Medulla oblongata (tissue), 1 donor: Measurements from ENCODE around the gene CACNB4.
"Not testable (repeated sequence)": the region's sequence is repeated elsewhere in the genome, so short reads cannot be mapped to it uniquely, and the experiment has no call there.

ENCODE experiments used
- DNase-seq: peaks from one replicate; pipeline ENCODE4 v3.0.0-alpha.2; 2015; ENCODE audit errors: extremely low spot score

The CACNB4 gene

DNA sequence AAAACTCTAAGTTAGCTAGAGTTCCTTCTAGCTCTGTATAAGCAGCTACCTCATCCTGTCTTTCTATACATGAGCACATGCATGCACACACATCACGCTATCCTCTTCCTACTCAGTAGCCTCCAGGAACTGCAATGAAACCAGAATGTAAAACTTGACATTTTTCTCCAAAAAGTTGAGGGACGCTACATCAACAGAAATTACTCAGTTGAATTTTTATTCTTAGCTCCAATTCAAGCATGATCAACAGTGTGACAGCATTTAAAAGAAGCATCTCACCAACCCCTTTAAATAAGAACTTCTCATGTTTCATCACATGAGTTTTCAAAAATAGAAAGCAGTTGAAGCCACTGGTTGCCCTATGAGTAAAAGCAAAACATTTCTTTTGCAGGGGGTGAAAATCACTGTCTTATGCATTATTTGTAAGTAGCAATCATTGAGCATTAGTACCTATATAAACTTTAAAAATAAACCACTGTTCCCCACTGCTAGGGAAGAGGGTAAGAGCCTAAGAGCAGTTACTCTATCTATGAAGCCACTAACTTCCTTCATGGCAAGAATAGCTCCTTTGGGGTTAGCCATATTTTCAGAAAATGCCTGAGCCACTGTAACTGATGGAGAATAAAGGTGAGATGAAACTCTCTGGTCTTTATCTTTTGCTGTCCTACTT is 192.7 kb downstream of the CACNB4 start:
- DNase-seq: peak; percentile 46

DNA sequence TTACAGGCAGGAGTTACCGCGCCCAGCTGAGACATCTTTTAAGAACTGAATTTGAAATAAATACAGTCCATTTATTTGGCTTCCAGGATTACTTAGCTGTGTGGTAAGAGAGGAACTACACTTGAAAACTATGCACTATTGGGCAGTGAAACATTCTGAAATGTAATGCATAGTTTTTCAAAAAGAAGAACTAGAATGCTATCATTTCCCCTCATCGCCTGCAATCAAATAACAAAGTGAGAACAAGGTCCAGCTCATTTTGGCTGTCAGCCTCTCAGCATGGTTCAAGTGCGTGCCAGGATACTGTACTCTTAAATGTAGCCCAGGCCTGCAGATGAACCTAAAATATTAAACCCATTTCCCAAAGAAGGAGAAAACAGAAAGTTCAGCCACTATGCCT is 194.0 kb downstream of the CACNB4 start:
- DNase-seq: peak; percentile 69

DNA sequence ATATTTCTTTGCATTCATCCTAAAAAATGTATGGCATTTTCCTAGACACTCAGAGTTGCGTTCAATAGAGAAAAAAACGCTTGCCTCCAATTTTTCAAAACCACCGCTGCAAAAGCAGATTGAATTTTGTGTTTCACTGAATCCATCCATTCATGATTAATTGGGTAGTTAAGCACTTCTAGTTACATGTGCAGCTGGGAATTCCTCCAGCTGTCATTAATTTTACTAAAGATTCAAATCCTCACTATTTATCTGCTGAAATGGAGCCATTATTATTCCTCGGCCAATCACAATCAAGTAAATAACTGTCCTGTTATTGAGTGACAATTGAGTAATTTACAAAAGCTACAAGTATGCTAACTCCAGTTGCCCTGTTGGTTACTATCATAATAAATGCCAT is 194.8 kb downstream of the CACNB4 start:
- no peak for DNase-seq

DNA sequence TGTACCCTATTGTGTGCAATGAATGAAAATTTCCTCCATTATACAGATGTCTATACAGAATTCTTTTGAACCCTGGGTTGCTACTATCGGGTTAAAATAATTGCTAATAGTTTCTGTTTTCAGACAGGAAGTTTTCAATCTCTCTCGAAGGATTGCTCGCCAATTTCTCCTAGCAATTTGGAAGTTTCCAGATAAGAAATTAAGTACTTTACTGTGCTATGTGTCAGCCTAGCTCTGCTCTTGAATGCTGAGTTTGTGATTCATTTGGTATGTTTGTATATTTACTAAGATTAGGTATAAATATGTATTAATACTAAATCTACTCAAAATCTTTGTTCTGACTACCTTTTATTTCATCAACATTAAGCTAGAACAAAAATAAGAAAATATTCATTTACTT is 196.0 kb downstream of the CACNB4 start:
- DNase-seq: no peak

DNA sequence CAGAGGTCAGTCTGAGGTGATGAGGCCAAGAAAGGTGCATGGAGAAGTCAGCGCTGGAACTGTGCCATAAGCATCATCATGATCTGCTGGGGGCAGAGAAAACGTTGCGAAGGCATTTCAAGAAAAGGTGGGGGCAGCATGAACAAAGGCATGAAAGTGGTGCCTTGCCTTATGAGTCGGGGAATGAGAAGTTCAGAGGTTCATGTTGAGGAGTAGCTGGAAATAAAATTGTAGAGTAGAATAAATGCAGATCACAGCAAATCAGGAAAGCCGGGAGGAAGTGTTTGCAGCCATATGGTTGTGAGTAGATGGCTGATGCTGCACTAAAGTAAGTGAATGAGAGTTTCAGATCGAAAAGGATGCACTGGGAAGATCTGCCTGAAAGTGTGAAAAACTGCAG is 198.5 kb downstream of the CACNB4 start:
- no peak for DNase-seq

DNA sequence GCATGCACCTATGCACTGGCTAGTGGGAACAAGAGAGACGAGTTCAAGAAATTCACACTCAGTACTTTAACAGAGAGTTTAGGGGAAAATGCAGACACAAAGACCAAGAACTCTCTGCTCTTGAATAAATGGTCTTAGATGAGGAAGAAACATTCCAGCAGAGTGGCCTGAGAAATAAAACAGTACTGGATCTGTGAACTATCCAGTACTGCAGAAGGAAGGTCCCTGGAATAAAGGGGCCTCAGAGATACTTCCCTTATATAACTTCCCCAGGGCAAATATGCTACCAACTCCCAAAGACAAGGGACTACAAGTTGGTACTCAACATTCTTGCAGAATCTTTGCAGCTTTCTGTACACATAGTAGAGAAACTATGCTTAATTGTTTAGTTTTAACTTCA is 199.7 kb downstream of the CACNB4 start:
- DNase-seq: no peak

DNA sequence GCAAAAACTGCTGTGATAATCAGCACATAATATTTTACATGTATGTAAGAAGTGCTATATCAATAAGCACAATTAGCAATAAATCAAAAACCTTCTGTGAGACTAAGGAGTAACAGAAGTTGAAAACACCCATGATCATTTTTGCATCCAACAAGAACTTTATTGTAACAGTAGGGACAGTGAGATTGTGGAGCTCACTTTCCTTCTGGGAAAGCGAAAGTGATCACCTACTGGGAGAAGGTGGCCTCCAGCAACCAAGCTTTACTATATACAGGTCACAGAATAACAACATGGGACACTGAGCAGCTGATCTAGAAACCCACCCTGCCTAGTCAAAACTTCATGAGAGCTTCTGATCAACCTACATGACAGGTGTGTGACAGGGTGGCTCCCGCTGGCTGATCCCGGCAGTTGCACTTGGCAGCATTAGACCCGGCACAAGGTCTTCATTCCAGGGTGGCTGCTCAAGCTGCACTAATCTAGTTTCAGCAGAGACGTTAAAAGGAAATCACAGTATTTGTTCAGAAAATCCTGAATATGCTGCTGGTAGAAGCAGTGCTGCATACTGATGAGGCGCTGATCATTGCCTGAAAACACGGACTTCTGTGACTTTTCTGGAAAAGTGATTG is 207.2 kb downstream of the CACNB4 start:
- no peak for DNase-seq

DNA sequence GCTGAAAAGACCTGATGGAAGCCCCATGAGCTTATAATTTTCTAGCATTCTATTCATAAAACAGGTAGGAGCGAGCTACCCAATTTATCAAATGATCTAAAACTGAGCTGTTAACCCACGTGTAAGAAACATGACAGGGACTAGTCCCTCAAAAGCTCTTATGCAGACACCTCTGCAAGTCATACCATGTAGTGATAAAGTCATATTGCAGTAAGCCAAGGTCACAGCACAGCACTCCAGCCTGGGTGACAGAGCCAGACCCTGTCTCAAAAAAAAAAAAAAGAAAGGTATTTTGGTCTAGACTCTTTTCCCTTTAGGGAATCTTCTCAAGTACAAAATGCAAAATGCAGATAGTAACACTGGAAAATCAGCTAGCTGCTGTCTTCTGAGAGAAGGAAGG is 211.7 kb downstream of the CACNB4 start:
- no peak for DNase-seq

DNA sequence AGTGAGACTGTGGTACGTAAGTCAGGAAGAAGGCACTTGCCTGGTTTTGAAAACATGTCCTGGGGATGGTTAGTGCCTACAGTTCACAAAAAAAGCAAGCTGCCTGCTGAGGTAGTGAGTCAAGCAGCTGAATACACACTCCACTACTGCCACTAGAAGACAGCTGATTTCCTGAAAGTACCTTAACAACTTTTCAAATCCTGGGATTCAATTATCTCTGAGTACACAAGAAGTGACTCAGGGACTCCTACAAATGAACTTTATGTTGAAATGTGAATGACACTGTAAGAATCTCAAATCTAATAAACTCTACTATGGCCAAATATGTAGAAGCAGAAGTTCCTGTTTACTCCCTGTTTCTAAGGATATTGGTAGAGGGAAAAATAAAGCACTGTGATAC is 212.6 kb downstream of the CACNB4 start:
- no peak for DNase-seq

DNA sequence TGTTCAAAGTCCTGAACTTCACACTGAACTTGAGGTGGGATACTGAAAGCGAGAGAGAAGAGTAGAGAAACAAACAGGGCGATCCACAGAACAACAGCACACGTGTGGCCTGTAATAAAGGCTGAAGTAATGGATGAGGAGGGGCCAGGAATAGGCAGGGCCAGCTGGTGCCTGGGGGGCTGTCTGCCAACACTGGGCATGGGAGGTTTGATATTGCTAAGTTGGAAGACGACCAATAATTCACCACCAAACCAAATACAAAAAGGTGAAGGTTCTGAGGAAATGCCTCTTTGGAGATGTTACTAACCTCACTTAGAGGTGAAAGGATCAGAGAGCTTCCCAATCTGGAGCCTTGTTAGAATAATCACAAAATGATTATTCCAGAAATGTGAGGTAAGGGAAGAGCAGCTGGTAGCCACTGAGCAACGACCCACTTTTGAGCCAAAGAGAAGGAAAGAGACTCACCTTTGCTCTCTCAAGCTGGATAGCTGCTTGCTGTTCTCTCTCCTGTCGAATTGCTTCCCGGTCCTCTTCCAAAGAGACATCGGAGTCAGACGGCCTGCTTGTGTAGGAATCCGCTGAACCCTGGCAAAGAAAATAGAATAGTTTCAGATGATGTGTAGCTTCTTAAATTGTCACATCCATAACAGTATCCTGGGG is 215.9 kb downstream of the CACNB4 start:
- no peak for DNase-seq

DNA sequence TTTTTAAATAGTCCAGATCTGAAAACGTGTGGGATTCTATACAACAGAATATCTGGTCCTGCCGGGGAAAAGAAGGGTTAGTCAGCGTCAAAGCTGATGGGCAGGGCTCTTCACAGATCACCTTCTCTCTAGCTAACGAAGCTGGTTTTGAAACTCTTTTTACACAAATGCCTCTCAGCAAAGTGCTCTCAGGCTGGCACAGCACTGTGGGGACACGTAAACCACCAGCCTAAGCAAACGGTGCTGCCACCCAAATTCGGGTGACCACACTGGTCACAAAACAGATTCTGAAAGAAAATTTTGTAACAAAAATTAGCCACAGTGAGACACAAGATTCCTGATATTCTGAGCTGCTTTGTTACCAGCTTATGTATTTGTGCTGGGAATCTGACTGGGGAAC is 217.5 kb downstream of the CACNB4 start:
- DNase-seq: no peak

DNA sequence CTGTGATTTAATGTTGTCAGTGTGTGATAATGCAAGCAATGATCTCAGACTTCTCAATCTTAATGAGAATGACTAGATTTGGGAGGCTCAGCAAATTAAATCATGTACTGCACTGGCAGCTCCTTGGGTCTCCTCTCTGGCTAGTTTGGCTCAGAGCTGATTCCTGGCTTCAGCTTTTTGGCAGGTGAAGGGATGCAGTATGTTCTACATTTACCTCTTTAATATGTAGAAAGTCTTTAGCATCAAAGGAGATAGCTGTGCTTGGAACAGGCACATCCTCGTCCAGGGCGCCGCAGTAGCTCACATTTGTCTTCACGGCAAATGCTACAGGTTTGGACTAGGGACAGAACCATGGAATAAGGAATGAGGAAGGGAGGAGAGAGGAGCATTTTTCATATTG is 218.3 kb downstream of the CACNB4 start:
- no peak for DNase-seq

DNA sequence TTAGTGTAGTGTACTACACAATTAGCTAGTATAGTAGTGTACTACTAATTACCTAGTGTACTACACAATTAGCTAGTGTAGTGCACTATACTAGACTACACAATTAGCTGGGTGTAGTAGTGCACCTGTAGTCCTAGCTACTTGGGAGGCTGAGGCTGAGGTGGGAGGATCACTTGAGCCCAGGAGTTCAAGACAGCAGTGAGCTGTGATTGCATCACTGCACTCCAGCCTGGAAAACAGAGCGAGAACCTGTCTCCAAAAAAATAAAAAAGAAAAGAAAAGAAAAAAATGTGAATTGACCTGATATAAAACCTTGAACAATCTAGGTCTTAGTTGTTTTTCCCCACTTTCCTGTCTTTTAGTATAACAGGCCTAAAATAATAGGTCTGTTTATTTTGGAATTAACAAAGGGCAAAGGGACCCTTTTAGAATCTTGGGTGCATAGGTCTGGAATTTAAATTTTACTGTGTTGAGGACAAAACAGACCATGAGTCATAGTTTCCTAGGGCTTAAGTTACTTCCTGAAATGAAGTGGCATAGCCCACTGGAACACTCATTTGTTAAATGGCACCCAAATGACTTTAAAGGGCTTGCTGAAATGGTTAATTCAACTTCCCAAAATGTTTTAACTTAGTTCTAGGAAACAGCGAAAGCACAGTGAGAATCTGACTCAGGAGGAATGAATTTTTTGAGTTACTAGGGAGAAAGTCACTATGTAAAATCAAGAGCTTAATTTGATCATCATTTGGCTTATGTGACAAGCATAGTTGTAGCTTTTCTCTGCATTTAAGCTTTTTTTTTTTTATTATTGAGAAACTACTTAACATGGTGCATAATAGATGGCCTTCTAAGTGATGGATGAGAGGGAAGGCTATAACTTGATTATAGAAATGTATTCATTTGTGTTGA is 219.9 kb downstream of the CACNB4 start:
- peak; percentile 44 for DNase-seq

DNA sequence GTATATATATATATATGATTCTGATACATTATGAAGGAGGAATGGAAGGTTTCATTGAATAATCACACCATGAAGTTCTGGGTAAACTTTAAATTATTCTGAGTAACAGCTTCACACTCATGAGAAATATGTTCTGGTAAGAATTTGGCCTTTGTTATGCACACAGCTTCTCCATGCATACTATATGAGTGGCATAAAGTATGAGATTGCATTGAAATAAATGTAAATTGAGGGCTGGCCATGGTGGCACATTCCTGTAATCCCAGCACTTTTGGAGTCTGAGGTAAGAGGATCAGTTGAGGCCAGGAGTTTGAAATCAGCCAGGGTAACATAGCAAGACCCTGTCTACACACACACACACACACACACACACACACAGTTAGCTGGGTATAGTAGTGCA is 220.6 kb downstream of the CACNB4 start:
- no peak for DNase-seq

DNA sequence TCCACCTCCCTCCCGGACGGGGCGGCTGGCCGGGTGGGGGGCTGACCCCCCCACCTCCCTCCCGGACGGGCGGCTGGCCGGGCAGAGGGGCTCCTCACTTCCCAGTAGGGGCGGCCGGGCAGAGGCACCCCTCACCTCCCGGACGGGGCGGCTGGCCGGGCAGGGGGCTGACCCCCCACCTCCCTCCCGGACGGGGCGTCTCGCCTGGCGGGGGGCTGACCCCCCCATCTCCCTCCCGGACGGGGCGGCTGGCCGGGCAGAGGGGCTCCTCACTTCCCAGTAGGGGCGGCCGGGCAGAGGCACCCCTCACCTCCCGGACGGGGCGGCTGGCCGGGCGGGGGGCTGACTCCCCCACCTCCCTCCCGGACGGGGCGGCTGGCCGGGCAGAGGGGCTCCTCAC is 223.2 kb downstream of the CACNB4 start:
- DNase-seq: not testable (repeated sequence)

DNA sequence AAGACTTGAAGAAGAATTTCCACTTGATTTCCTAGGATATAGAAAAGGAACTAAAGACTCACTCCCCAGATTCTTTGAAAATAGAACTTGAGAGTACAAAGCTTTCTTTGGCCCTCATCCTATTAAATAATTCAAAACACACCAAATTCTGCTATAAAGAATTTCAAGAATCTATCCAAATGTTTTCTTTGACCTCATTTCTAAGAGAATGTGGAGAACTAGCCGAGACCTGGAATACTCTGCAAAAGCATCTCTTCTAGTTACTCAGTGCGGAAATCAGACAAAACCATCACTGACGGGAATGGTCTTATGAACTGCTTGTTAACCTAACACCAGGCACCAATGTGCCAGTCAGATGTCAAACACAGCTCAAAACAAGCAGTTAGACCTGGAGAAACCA is 226.4 kb downstream of the CACNB4 start:
- no peak for DNase-seq

DNA sequence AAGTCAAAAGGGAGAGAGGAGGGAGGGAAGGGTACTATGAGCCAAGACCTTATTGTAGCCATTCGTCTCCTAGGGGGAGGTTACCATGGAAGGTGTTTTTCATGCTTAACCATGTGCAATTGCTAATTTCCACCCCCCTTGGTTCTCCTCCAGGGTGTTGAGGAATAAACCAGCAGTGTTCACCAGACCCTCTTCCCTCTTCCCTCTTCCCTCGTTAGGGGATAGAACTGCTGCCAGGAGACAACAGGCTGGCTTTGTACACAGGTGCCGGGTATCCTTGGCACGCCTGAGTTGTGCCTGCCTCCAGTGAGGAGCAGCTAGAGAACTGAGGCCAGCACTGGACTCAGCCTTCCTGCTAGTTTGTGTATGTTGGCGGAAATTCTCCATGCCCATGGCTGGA is 229.6 kb downstream of the CACNB4 start:
- peak; percentile 75 for DNase-seq

DNA sequence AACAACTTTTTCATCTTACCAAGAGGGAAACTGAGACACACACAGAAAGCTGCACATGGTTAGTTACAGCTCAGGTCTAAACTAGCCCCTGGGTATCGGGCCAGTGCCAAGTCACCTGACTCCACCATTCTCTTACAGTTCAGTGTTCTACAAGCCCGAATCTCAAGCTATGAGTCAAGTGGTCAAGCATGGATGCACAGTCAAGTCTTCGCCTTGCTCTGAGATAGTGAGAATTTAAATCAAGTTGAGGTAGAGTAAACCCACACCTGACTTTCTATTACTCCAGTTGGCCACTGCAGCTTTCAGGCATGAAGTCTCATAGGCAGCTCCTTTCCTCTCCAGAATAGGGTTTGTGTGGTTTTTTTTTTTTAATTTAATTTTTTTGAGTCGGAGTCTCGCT is 236.1 kb downstream of the CACNB4 start:
- DNase-seq: no peak

DNA sequence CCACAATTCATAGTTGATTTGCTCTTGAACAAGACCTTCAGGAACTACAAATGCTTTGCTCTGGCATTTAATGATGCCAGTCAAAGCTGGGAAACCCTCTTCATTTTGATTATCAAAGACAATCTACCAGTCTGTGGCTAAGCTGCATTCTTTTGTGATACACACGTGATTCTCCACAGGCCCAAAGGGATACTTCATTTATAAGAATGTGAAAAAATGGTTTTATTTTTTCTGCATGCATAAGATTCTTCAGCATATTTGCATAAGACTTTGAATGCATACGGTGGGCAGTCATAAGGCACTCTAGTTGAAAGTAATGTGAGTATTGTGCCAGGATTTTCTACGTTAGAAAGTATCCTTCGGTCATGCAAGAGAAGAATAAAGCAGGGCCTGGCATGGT is 237.7 kb downstream of the CACNB4 start:
- DNase-seq: no peak

DNA sequence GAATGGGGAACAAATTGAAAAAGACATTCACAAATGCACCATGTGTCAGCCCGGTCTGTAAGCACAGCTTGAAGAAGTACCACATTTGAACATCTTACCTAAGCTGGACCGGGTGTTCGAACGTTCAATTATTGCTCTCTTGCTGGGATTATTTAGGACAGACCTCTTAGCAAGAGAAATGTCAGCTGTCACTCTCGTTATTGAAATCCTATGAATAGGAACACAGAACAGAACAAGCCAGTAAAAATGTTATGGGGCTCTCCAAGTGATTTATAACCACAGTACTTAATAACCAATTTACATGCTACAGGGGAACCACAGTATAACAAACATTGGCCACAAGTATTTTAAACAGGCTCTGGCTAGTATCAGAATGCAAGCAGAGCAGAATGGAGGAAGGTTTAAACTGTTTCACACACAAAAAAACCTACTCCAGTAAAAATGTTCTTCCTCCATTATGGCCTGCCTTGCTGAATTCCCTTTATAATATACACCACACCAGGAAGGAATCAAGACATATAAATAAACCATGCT is 238.2 kb downstream of the CACNB4 start:
- no peak for DNase-seq

DNA sequence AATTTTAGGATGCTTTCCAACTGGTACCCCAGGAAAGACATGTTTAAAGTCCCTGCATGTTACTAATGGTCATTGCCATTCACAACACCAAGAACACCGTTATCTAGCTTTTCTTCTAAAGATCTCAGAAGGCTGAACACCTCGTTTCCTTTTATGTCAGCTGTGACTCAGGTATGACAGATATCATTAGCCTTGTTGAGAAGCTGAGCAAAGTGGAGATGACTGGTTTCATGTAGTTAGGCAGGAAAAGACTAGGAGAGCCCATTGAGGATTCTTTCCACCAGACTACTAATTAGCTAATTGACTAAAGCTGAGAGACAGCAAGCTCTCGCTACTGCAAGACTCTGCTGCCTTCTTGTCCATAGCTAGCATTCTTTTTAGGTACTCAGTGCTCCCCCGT is 238.6 kb downstream of the CACNB4 start:
- DNase-seq: no peak

DNA sequence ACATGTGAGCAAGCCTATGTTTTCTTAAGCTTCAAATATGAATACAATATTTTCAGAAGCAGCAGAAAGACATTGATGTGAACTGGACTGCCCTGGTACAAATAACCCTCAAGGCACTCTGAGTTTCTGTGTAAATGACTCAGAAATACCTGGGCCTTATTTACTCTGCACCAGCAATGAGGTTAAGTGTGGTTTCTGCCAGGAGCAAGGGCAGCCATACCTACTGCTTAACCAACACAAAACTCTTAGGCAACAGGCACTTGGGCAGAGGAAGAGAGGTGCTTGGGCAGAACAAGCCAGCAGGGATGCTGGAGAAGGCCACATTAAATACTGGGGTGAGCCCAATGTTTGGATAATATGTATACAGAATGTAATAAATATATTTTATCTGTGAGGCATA is 241.2 kb downstream of the CACNB4 start:
- no peak for DNase-seq
